Tibial nerve (tissue), 4 donors: Measurements from ENCODE around the gene IGF2BP1. TPM values are rescaled to one million over a fixed set of nuclear protein-coding genes. Genes with fewer than 3 reads are reported as not detected.
"Not testable (repeated sequence)": the region's sequence is repeated elsewhere in the genome, so short reads cannot be mapped to it uniquely, and the experiment has no call there.

ENCODE experiments used
- DNase-seq, 2 donors: peaks; one replicate each; pipeline ENCODE4 v3.0.0-alpha.2; 2019; ENCODE audit warnings: low spot score in 2 of 2
- H3K27ac ChIP-seq, 4 donors: fragments of 200-600 bp; sonication (generic) in 3 of 4; one replicate each; pipeline ENCODE4 v1.5.1; 2017 to 2019; ENCODE audit warnings: mild to moderate bottlenecking in 1 of 4
- H3K27me3 ChIP-seq, 2 donors: fragments of 200-600 bp; sonication (generic) in 1 of 2; one replicate each; pipeline versions ENCODE4 v1.5.1 to v1.6.0; 2017 to 2019
- H3K36me3 ChIP-seq, 3 donors: fragments of 200-600 bp; sonication (generic); one replicate each; pipeline ENCODE4 v1.5.1; 2018 to 2019
- H3K4me1 ChIP-seq, 4 donors: fragments of 200-600 bp; sonication (generic) in 3 of 4; one replicate each; pipeline ENCODE4 v1.5.1; 2017 to 2019
- H3K4me3 ChIP-seq, 4 donors: fragments of 200-600 bp; sonication (generic) in 3 of 4; one replicate each; pipeline ENCODE4 v1.5.1; 2017 to 2019; ENCODE audit warnings: mild to moderate bottlenecking in 1 of 4, moderate library complexity in 1 of 4
- H3K9me3 ChIP-seq, 4 donors: fragments of 200-600 bp; sonication (generic) in 3 of 4; one replicate each; pipeline ENCODE4 v1.5.1; 2017 to 2019
- EP300 ChIP-seq, 2 donors: sonication (generic); formaldehyde crosslinking; IDR thresholded peaks; one replicate each; pipeline ENCODE4 v1.6.1; 2017; ENCODE audit warnings: antibody characterized with exemption in 2 of 2, mild to moderate bottlenecking in 1 of 2
- POLR2A ChIP-seq, 2 donors: fragments of 450-650 bp; IDR thresholded peaks; one replicate each; pipeline ENCODE4 v1.6.1; 2017; ENCODE audit warnings: antibody characterized with exemption in 2 of 2, mild to moderate bottlenecking in 2 of 2, moderate library complexity in 2 of 2
- WGBS, 2 donors: methylation state at CpG; one replicate each; pipeline ENCODE4 v1.1.5; 2018; 5-methylcytosine and 5-hydroxymethylcytosine counted together
- total RNA-seq, 4 donors: library from RNA; depleted of rRNA; stranded (reverse); fragments of >200 nt; gene quantifications; one replicate each; pipeline ENCODE4 v1.1.0, GENCODE V29; 2016
- TF ChIP-seq, protein P1 (sequence below), 5 experiments: fragments of 200-600 bp in 3 of 5; fragments of 450-650 bp in 2 of 5; sonication (generic) in 3 of 5; IDR thresholded peaks; one replicate each; pipeline ENCODE4 v1.5.1; 2016 to 2019; ENCODE audit warnings: antibody characterized with exemption in 5 of 5, mild to moderate bottlenecking in 3 of 5, moderate library complexity in 2 of 5

Gene IGF2BP1
- total RNA-seq, 4 donors from 2014 or later, result not detected

GRCh38 chr17:49002331-49002730 lies 5.1 kb downstream of the IGF2BP1 start:
- Histone ChIP-seq H3K4me3 (no peak overlapping the region), H3K9me3 (no peaks in the 10 kb centered on the region), H3K27ac (no peak overlapping the region), H3K27me3 (peaks cover 0 to 100% of the 10 kb centered on the region in 2 donors), H3K4me1 (peaks cover 0 to 20% (median 12%) of the 10 kb centered on the region in 4 donors), H3K36me3 (no peaks in the 10 kb centered on the region)
- TF ChIP-seq, protein P1, sequence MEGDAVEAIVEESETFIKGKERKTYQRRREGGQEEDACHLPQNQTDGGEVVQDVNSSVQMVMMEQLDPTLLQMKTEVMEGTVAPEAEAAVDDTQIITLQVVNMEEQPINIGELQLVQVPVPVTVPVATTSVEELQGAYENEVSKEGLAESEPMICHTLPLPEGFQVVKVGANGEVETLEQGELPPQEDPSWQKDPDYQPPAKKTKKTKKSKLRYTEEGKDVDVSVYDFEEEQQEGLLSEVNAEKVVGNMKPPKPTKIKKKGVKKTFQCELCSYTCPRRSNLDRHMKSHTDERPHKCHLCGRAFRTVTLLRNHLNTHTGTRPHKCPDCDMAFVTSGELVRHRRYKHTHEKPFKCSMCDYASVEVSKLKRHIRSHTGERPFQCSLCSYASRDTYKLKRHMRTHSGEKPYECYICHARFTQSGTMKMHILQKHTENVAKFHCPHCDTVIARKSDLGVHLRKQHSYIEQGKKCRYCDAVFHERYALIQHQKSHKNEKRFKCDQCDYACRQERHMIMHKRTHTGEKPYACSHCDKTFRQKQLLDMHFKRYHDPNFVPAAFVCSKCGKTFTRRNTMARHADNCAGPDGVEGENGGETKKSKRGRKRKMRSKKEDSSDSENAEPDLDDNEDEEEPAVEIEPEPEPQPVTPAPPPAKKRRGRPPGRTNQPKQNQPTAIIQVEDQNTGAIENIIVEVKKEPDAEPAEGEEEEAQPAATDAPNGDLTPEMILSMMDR (IDR thresholded peaks at IDR 0.05), result no peak
- no peak for DNase-seq
- WGBS, 2 donors, result 88 to 96% methylated on average over 2 of the region's 2 CpGs

- Histone ChIP-seq H3K4me1 (peaks cover 0 to 16% (median 8%) of the 10 kb centered on the region in 4 donors), H3K36me3 (no peaks in the 10 kb centered on the region), H3K9me3 (no peaks in the 10 kb centered on the region), H3K4me3 (no peak overlapping the region), H3K27ac (no peak overlapping the region), H3K27me3 (peaks cover 0 to 100% of the 10 kb centered on the region in 2 donors)
- TF ChIP-seq EP300 (IDR thresholded peaks at IDR 0.05) (no peak), POLR2A (IDR thresholded peaks at IDR 0.05) (no peak)
- TF ChIP-seq, protein P1 (IDR thresholded peaks at IDR 0.05), result no peak
- DNase-seq, result no peak
Measured at GRCh38 chr17:49002766-49003165, 5.6 kb downstream of the IGF2BP1 start.

DNA sequence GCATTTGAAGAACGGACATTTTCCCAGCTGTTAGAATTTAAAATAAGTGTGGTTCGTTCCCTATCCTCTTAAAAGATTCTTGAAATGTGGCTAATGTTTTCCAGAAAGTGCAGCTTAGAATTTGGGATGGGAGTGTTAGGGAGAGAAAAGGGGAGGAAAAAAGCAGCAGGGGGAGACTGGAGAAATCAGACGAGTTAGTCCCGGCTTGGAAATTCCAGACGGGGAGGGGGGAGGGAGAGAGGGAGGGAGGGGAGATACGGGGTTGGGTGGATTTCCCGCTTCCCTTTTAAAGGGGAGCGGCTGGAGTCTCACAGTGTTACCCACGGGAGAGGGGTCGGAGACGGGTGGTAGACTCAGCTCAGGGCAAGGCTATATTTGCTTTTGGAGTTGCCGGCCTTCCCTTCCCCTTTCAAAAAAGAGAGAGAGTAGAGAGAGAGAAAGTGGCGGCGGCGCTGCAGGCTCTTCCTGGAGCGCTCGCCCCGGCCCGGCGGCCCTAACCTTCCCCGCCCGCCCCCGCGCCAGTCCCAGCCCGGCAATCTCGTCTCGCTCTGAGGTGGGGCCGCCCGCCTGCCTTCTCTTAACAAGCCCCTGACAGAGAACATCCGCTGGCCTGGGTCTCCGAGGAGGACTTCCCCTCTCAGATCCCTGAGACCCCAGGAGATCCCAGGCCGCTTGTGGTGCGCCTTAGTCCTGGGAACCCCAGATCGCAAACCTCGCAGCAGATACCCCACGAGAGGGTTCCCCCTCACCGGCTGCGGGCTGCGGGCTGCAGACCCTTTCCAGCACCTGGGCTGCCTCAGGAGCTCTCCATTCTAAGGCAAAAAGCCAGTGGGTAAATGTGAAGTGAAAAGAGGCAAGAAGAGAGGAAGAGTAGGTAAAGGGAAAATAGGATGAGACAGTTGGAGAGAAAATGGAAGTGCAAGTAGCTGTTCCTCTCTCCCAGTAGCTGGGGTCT lies 6.6 kb downstream of the IGF2BP1 start:
- Histone ChIP-seq H3K4me1 (peaks cover 0 to 7% (median 0%) of the 10 kb centered on the region in 4 donors), H3K27me3 (peaks cover 0 to 98% of the 10 kb centered on the region in 2 donors)

GRCh38 chr17:49005140-49005539 lies 8.0 kb downstream of the IGF2BP1 start:
- Histone ChIP-seq H3K4me1 (peaks cover 0 to 7% (median 0%) of the 10 kb centered on the region in 4 donors), H3K27ac (no peak overlapping the region), H3K9me3 (no peaks in the 10 kb centered on the region), H3K27me3 (peaks cover 0 to 98% of the 10 kb centered on the region in 2 donors), H3K36me3 (no peaks in the 10 kb centered on the region), H3K4me3 (no peak overlapping the region)
- no peak for TF ChIP-seq EP300 (IDR thresholded peaks at IDR 0.05)
- TF ChIP-seq, protein P1 (IDR thresholded peaks at IDR 0.05), result no peak
- WGBS, 2 donors, result 83 to 93% methylated on average over 2 of the region's 2 CpGs
- no peak for DNase-seq

More for the DNA sequence above, 6.6 kb downstream of the IGF2BP1 start:
- 13% methylated on average over 30 to 34 of the region's 39 CpGs for WGBS, 2 donors
- Histone ChIP-seq H3K4me3 (no peak overlapping the region), H3K9me3 (no peaks in the 10 kb centered on the region), H3K36me3 (no peaks in the 10 kb centered on the region), H3K27ac (no peak overlapping the region)
- no peak for TF ChIP-seq EP300 (IDR thresholded peaks at IDR 0.05)
- TF ChIP-seq, protein P1 (IDR thresholded peaks at IDR 0.05), result no peak
- no peak for TF ChIP-seq POLR2A (IDR thresholded peaks at IDR 0.05)
- no peak for DNase-seq

DNA sequence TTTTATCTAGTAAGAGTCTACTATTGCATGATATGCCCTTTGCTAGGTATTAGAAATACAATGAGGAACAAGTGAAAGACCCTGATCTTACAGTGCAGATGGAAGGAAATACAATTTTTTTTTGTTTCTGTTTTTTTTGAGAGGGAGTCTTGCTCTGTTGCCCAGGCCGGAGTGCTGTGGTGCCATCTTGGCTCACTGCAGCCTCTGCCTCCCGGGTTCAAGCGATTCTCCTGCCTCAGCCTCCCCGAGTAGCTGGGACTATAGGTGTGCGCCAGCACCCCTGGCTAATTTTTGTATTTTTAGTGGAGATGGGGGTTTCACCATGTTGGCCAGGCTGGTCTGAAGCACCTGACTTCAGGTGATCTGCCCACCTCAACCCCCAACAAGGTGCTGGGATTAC lies 11.7 kb downstream of the IGF2BP1 start:
- not testable (repeated sequence) for H3K36me3 ChIP-seq, H3K27ac ChIP-seq, H3K4me3 ChIP-seq, DNase-seq, H3K4me1 ChIP-seq, H3K9me3 ChIP-seq
- peaks cover 0 to 98% of the 10 kb centered on the region in 2 donors for H3K27me3 ChIP-seq
- WGBS, 2 donors, result 90 to 100% methylated on average over 5 of the region's 5 CpGs
